Endodermal cell (in vitro differentiated cells): ENCODE measurements around the gene EGFR. TPM values are rescaled to one million over a fixed set of nuclear protein-coding genes. Genes with fewer than 3 reads are reported as not detected.

Experiments
- DNase-seq: peaks from one replicate; pipeline ENCODE4 v3.0.0-alpha.2; 2017
- H3K27ac ChIP-seq: 2 replicates; pipeline ENCODE4 v1.5.1; 2013; ENCODE audit warnings: mild to moderate bottlenecking, low read depth, low read length, moderate library complexity
- H3K27me3 ChIP-seq: 2 replicates; pipeline ENCODE4 v1.6.1; 2013; ENCODE audit warnings: mild to moderate bottlenecking, low read length, moderate library complexity; ENCODE audit not compliant: insufficient read depth, control insufficient read depth, poor library complexity, severe bottlenecking
- H3K36me3 ChIP-seq: 2 replicates; pipeline ENCODE4 v1.7.0; 2013; ENCODE audit warnings: mild to moderate bottlenecking, low read length, moderate library complexity; ENCODE audit not compliant: control insufficient read depth, insufficient read depth
- H3K4me1 ChIP-seq: one replicate; pipeline ENCODE4 v1.7.0; 2013; ENCODE audit warnings: low read length; ENCODE audit not compliant: control insufficient read depth, insufficient read depth
- H3K4me3 ChIP-seq: 2 replicates; pipeline ENCODE4 v1.5.1; 2013; ENCODE audit warnings: mild to moderate bottlenecking, low read length, moderate library complexity
- H3K9ac ChIP-seq: 2 replicates; pipeline ENCODE4 v1.6.1; 2013; ENCODE audit warnings: mild to moderate bottlenecking, low read length, moderate library complexity; ENCODE audit not compliant: poor library complexity, severe bottlenecking; ENCODE audit errors: extremely low read depth
- H3K9me3 ChIP-seq: 2 replicates; pipeline ENCODE4 v1.6.1; 2013; ENCODE audit warnings: mild to moderate bottlenecking, low read length, moderate library complexity; ENCODE audit not compliant: control insufficient read depth
- H3K27ac Mint-ChIP-seq: 2 replicates; pipeline ENCODE4 v1.8.0; 2020; ENCODE audit warnings: mixed read lengths
- H3K27me3 Mint-ChIP-seq: 2 replicates; pipeline ENCODE4 v1.8.0; 2021; ENCODE audit warnings: mild to moderate bottlenecking, mixed read lengths; ENCODE audit not compliant: insufficient read depth
- H3K36me3 Mint-ChIP-seq: 2 replicates; pipeline ENCODE4 v1.8.0; 2020; ENCODE audit warnings: low read depth, mixed read lengths
- H3K4me1 Mint-ChIP-seq: 2 replicates; pipeline ENCODE4 v1.8.0; 2020; ENCODE audit warnings: mixed read lengths
- H3K4me3 Mint-ChIP-seq: 2 replicates; pipeline ENCODE4 v1.8.0; 2020; ENCODE audit warnings: mild to moderate bottlenecking, moderate library complexity, mixed read lengths
- H3K9me3 Mint-ChIP-seq: 2 replicates; pipeline ENCODE4 v1.8.0; 2020; ENCODE audit warnings: mild to moderate bottlenecking, mixed read lengths
- CTCF ChIP-seq: fragments of 200-600 bp; sonication (generic); conservative IDR thresholded peaks from 2 replicates; pipeline ENCODE4 v1.5.0; 2021; ENCODE audit warnings: antibody characterized with exemption, mild to moderate bottlenecking
- WGBS, 2 experiments: methylation state at CpG; one replicate each; pipeline versions ENCODE4 v1.1.5 to v1.1.7; 2013; ENCODE audit warnings: missing lambda C conversion rate in 2 of 2, mixed read lengths in 1 of 2; ENCODE audit not compliant: insufficient coverage in 1 of 2, insufficient read length in 1 of 2; 5-methylcytosine and 5-hydroxymethylcytosine counted together
- total RNA-seq, 2 donors: library from RNA; stranded (reverse); fragmentation: NEBNext Ultra II Directional in 1 of 2; extraction: Animal tissue kit (Norgen Biotek cat#: 25700) in 1 of 2; gene quantifications; 2 replicates in 1 of 2; 3 replicates in 1 of 2; pipeline ENCODE4 v1.2.1, GENCODE V29; 2021

The EGFR gene
- total RNA-seq, 2 donors from 2014 or later: 5.0 to 5.8 TPM

GRCh38 chr7:55190511-55191160 lies 171.8 kb downstream of the EGFR start:
- Histone ChIP-seq H3K4me3 (no peak overlapping the region), H3K4me1 (no peaks in the 10 kb centered on the region), H3K9me3 (no peaks in the 10 kb centered on the region), H3K36me3 (no peaks in the 10 kb centered on the region), H3K27ac (no peak overlapping the region), H3K9ac (no peak overlapping the region), H3K27me3 (no peaks in the 10 kb centered on the region)
- no peak overlapping the region for H3K4me3 Mint-ChIP-seq
- DNase-seq: no peak
- no peak for TF ChIP-seq CTCF
- WGBS, 2 experiments: 87 to 90% methylated on average over 3 to 6 of the region's 7 CpGs
- no peaks in the 10 kb centered on the region for H3K9me3 Mint-ChIP-seq
- H3K27me3 Mint-ChIP-seq: no peaks in the 10 kb centered on the region
- no peak overlapping the region for H3K27ac Mint-ChIP-seq
- peaks cover 23% of the 10 kb centered on the region for H3K4me1 Mint-ChIP-seq
- no peaks in the 10 kb centered on the region for H3K36me3 Mint-ChIP-seq

GRCh38 chr7:55191161-55191925 lies 172.5 kb downstream of the EGFR start:
- Histone ChIP-seq H3K4me3 (no peak overlapping the region), H3K27ac (no peak overlapping the region), H3K4me1 (no peaks in the 10 kb centered on the region), H3K9ac (no peak overlapping the region), H3K36me3 (no peaks in the 10 kb centered on the region), H3K9me3 (no peaks in the 10 kb centered on the region), H3K27me3 (no peaks in the 10 kb centered on the region)
- DNase-seq: no peak
- no peak overlapping the region for H3K4me3 Mint-ChIP-seq
- H3K27me3 Mint-ChIP-seq: no peaks in the 10 kb centered on the region
- no peak for TF ChIP-seq CTCF
- H3K27ac Mint-ChIP-seq: no peak overlapping the region
- 88 to 95% methylated on average over 15 to 17 of the region's 17 CpGs for WGBS, 2 experiments
- H3K9me3 Mint-ChIP-seq: no peaks in the 10 kb centered on the region
- no peaks in the 10 kb centered on the region for H3K36me3 Mint-ChIP-seq
- peaks cover 23% of the 10 kb centered on the region for H3K4me1 Mint-ChIP-seq

GRCh38 chr7:55191926-55192692 lies 173.3 kb downstream of the EGFR start:
- no peak for TF ChIP-seq CTCF
- Histone ChIP-seq H3K27ac (peak overlapping the region; percentile 24), H3K9ac (no peak overlapping the region), H3K4me1 (no peaks in the 10 kb centered on the region), H3K36me3 (no peaks in the 10 kb centered on the region), H3K9me3 (no peaks in the 10 kb centered on the region), H3K4me3 (no peak overlapping the region), H3K27me3 (no peaks in the 10 kb centered on the region)
- no peaks in the 10 kb centered on the region for H3K27me3 Mint-ChIP-seq
- peak; percentile 74 for DNase-seq
- WGBS, 2 experiments: 76 to 83% methylated on average over 2 to 17 of the region's 17 CpGs
- H3K27ac Mint-ChIP-seq: no peak overlapping the region
- no peaks in the 10 kb centered on the region for H3K9me3 Mint-ChIP-seq
- peaks cover 23% of the 10 kb centered on the region for H3K4me1 Mint-ChIP-seq
- no peaks in the 10 kb centered on the region for H3K36me3 Mint-ChIP-seq
- no peak overlapping the region for H3K4me3 Mint-ChIP-seq
